Measurements from ENCODE around the gene ADCY3.

ADCY3 gene

GRCh38 chr2:24920098-24920808 lies at the start of gene ADCY3:
Gene ADCY3, minus strand, starts transcription at chr2:24920237. Its CDS starts 1,250 bp downstream, at chr2:24918987.
- no peak for DNase-seq (ENCODE audit: extremely low read depth, low read depth)
- TF ChIP-seq CTCF (IDR thresholded peaks at IDR 0.05; ENCODE audit: low read depth, low read length), result no peak

- no peak for TF ChIP-seq CTCF (IDR thresholded peaks at IDR 0.05; ENCODE audit: low read depth, low read length)
- no peak for DNase-seq (ENCODE audit: extremely low read depth, low read depth)
These were observed 49.7 kb upstream of the ADCY3 start for GRCh38 chr2:24969784-24970183.

GRCh38 chr2:24961903-24962302 lies 41.9 kb upstream of the ADCY3 start:
- TF ChIP-seq CTCF (IDR thresholded peaks at IDR 0.05; ENCODE audit: low read depth, low read length), result no peak
- no peak for DNase-seq (ENCODE audit: extremely low read depth, low read depth)

- no peak for TF ChIP-seq CTCF (IDR thresholded peaks at IDR 0.05; ENCODE audit: low read depth, low read length)
- no peak for DNase-seq (ENCODE audit: extremely low read depth, low read depth)
These were observed 39.7 kb upstream of the ADCY3 start for GRCh38 chr2:24959761-24960160.

GRCh38 chr2:24958411-24958935 lies 38.4 kb upstream of the ADCY3 start:
- TF ChIP-seq CTCF (IDR thresholded peaks at IDR 0.05; ENCODE audit: low read depth, low read length), result no peak
- DNase-seq (ENCODE audit: extremely low read depth, low read depth), result no peak

GRCh38 chr2:24957976-24958375 lies 37.9 kb upstream of the ADCY3 start:
- no peak for TF ChIP-seq CTCF (IDR thresholded peaks at IDR 0.05; ENCODE audit: low read depth, low read length)
- no peak for DNase-seq (ENCODE audit: extremely low read depth, low read depth)

- no peak for DNase-seq (ENCODE audit: extremely low read depth, low read depth)
- no peak for TF ChIP-seq CTCF (IDR thresholded peaks at IDR 0.05; ENCODE audit: low read depth, low read length)
These were observed 37.2 kb upstream of the ADCY3 start for GRCh38 chr2:24957221-24957620.

Data from AG09319 (cell line).